Kidney (tissue), 14 donors: Measurements from ENCODE around the gene PRKAR1B. TPM values are rescaled to one million over a fixed set of nuclear protein-coding genes. Genes with fewer than 3 reads are reported as not detected.
A peak's percentile ranks its signal among the peaks of the same experiment; 100 is the strongest.

Experiments used
- DNase-seq, 5 donors: peaks; one replicate each; pipeline ENCODE4 v3.0.0-alpha.2; 2013 to 2020
- FAIRE-seq: peaks from 2 replicates; lab custom pipeline; 2012; peaks lifted over from hg19 to GRCh38; lab: Jason Lieb, UNC
- H3K27ac ChIP-seq, 2 donors: one replicate each; pipeline ENCODE4 v1.7.0; 2013; ENCODE audit warnings: low read depth in 2 of 2, low read length in 2 of 2, inconsistent platforms in 1 of 2
- H3K27me3 ChIP-seq: one replicate; pipeline ENCODE4 v1.7.1; 2013; ENCODE audit warnings: low read length, inconsistent platforms; ENCODE audit not compliant: control insufficient read depth, insufficient read depth
- H3K36me3 ChIP-seq, 3 donors: one replicate each; pipeline versions ENCODE4 v1.7.0 to v1.7.1; 2013; ENCODE audit warnings: low read length in 3 of 3, control low read depth in 1 of 3, inconsistent platforms in 1 of 3; ENCODE audit not compliant: insufficient read depth in 3 of 3, control insufficient read depth in 2 of 3
- H3K4me1 ChIP-seq, 3 donors: one replicate each; pipeline versions ENCODE4 v1.7.0 to v1.7.1; 2013; ENCODE audit warnings: low read length in 3 of 3, inconsistent platforms in 1 of 3, low read depth in 1 of 3; ENCODE audit not compliant: control insufficient read depth in 2 of 3, insufficient read depth in 2 of 3
- H3K4me3 ChIP-seq, 3 donors: one replicate each; pipeline versions ENCODE4 v1.7.0 to v1.8.1; 2013; ENCODE audit warnings: low read length in 3 of 3, control low read depth in 1 of 3, inconsistent platforms in 1 of 3
- H3K9ac ChIP-seq, 3 donors: one replicate each; pipeline versions ENCODE4 v1.7.0 to v1.7.1; 2013; ENCODE audit warnings: low read length in 3 of 3, control low read depth in 1 of 3, inconsistent platforms in 1 of 3
- H3K9me3 ChIP-seq, 3 donors: one replicate each; pipeline versions ENCODE4 v1.7.0 to v1.7.1; 2013; ENCODE audit warnings: low read length in 3 of 3, control low read depth in 1 of 3, inconsistent platforms in 1 of 3; ENCODE audit not compliant: control insufficient read depth in 2 of 3, insufficient read depth in 1 of 3
- CTCF ChIP-seq: IDR thresholded peaks from 3 replicates; pipeline ENCODE4 v1.5.1; 2012; ENCODE audit warnings: mild to moderate bottlenecking, moderate library complexity, borderline replicate concordance; ENCODE audit not compliant: insufficient read depth; ENCODE audit errors: extremely low read depth
- intact Hi-C: fragments of 100-400 bp; cut with DNase I; formaldehyde crosslinking; loops from one replicate; pipeline ENCODE4 v1.11.1; 2022
- polyA plus RNA-seq: library from polyadenylated mRNA; stranded (reverse); fragments of 350-450 nt; fragmentation: Illumina TruSeq; extraction: RNeasy Lipid Tissue Mini Kit (QIAGEN cat#74804); gene quantifications from one replicate; pipeline ENCODE4 v1.2.3, GENCODE V29; 2014; ENCODE audit warnings: low read depth, low replicate concordance; ENCODE audit not compliant: insufficient read depth
- total RNA-seq: library from RNA; stranded (reverse); fragmentation: NEBNext Ultra II Directional; extraction: Animal tissue kit (Norgen Biotek cat#: 25700); gene quantifications from one replicate; pipeline ENCODE4 v1.2.1, GENCODE V29; 2021
- donor health status: control.
- donor health status: control.
- donor health status: control.
- donor health status: control.
- donor health status: control.
- donor health status: DM: yes; HTN: yes; CAD: no.
- donor health status: Normal renal cell carcinoma (clear cell type).

Gene PRKAR1B
- total and polyA plus RNA-seq, 2 donors from 2014 or later: 15.9 to 21.4 TPM

DNA sequence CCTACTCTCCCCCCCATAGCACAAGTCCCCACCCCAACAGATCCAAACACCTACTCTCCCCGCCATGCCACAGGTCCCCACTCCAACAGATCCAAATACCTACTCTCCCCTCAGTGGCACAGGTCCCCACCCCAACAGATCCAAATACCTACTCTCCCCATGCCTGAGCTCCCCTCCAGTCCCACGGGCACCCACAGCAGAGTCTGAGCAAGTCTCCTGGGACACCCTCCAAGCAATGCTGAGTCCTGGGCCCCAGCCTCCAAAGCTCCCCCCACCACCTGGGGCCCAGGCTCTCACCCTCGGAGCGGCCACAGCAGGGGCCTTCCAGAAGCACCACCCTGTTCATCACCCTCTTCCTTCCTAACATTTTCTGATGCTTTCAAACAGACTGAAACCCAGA lies 64.5 kb downstream of the PRKAR1B start:
- Histone ChIP-seq H3K9ac (no peak overlapping the region), H3K27me3 (no peaks in the 10 kb centered on the region), H3K4me3 (no peak overlapping the region), H3K27ac (no peak overlapping the region), H3K36me3 (peaks cover 0 to 3% (median 3%) of the 10 kb centered on the region in 3 donors), H3K9me3 (no peaks in the 10 kb centered on the region), H3K4me1 (peaks cover 0 to 12% (median 4%) of the 10 kb centered on the region in 3 donors)
- no peak for TF ChIP-seq CTCF
- no peak for DNase-seq
- no peak for FAIRE-seq
- intact Hi-C loops: no loop called here

- FAIRE-seq (no peak), DNase-seq (peak in 1 of 5 donors; percentile 53)
- Histone ChIP-seq H3K4me3 (no peak overlapping the region), H3K36me3 (no peaks in the 10 kb centered on the region), H3K9ac (no peak overlapping the region), H3K9me3 (peaks cover 0 to 2% (median 0%) of the 10 kb centered on the region in 3 donors), H3K27ac (no peak overlapping the region), H3K4me1 (peaks cover 0 to 3% (median 0%) of the 10 kb centered on the region in 3 donors), H3K27me3 (no peaks in the 10 kb centered on the region)
- TF ChIP-seq CTCF: no peak
- intact Hi-C loops: no loop called here
Observed at GRCh38 chr7:659996-660395, 67.1 kb downstream of the PRKAR1B start.

DNA sequence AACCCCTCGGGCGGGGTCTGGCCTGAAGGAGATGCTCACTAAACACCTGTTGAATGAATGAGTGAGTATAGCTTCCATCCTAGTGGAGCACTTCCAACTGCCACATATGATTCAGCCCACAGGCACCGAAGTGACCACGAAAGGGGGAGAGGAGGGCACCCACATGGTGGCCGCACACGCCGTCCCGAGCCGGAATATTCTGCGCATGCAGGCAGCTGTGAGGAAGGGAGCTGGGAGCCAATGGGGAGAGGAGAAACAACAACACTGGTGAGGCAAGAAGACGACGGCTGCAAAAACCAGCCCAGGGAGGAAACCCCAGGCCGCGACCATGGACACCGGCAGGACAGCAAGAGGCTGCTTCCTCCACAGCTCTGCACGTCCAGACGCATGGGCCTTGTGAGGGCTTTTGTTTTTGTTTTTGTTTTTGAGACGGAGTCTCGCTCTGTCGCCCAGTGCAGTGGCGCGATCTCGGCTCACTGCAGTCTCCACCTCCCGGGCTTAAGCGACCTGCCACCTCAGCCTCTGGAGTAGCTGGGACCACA lies 67.7 kb downstream of the PRKAR1B start:
- DNase-seq (peak in 1 of 5 donors; percentile 37), FAIRE-seq (no peak)
- intact Hi-C loops: no loop called here

More for the DNA sequence above, 67.7 kb downstream of the PRKAR1B start:
- Histone ChIP-seq H3K4me1 (no peaks in the 10 kb centered on the region), H3K36me3 (no peaks in the 10 kb centered on the region), H3K9ac (no peak overlapping the region), H3K4me3 (no peak overlapping the region), H3K27ac (no peak overlapping the region), H3K27me3 (no peaks in the 10 kb centered on the region), H3K9me3 (peaks cover 0 to 4% (median 0%) of the 10 kb centered on the region in 3 donors)
- no peak for TF ChIP-seq CTCF
